Sigmoid colon (tissue), 4 donors: ENCODE data around the gene NLRP1.

Experiments
- POLR2A ChIP-seq, 2 donors: fragments of 450-650 bp; IDR thresholded peaks; one replicate each; pipeline ENCODE4 v1.6.1; 2016; ENCODE audit warnings: antibody characterized with exemption in 2 of 2, mild to moderate bottlenecking in 2 of 2, moderate library complexity in 2 of 2
- POLR2AphosphoS5 ChIP-seq, 4 donors: sonication (generic); formaldehyde crosslinking; IDR thresholded peaks; one replicate each; pipeline ENCODE4 v1.6.1; 2017; ENCODE audit warnings: antibody characterized with exemption in 4 of 4

DNA sequence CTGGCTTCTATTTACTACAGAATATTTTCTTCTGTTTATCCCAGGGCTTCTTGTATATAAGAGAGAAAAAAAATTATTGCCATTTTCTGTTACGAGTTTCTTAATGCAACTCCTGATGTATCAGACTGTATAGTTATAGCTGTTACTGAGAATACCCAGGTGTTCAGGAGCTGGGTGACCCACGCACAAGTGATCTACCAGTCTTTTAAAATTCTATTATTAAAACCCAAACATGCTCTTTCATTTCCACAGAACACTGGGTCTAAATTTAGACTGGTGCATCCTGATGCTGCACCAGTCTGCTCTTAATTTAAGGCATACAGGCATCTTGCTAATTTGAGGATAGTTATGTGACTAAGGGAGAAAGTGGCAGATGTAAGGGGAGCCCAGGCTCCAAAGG is 31.2 kb upstream of the NLRP1 start:
- TF ChIP-seq POLR2A (IDR thresholded peaks at IDR 0.05) (no peak), POLR2AphosphoS5 (IDR thresholded peaks at IDR 0.05) (no peak)
